ENCODE measurements around the gene TUBA1C.
"Not testable (repeated sequence)": the region's sequence is repeated elsewhere in the genome, so short reads cannot be mapped to it uniquely, and the experiment has no call there.

Gene TUBA1C

GRCh38 chr12:49264466-49264872, 413 bp upstream of the TUBA1C start:
- H3K9me3 ChIP-seq: no peaks in the 10 kb centered on the region
- TF ChIP-seq, protein P1, sequence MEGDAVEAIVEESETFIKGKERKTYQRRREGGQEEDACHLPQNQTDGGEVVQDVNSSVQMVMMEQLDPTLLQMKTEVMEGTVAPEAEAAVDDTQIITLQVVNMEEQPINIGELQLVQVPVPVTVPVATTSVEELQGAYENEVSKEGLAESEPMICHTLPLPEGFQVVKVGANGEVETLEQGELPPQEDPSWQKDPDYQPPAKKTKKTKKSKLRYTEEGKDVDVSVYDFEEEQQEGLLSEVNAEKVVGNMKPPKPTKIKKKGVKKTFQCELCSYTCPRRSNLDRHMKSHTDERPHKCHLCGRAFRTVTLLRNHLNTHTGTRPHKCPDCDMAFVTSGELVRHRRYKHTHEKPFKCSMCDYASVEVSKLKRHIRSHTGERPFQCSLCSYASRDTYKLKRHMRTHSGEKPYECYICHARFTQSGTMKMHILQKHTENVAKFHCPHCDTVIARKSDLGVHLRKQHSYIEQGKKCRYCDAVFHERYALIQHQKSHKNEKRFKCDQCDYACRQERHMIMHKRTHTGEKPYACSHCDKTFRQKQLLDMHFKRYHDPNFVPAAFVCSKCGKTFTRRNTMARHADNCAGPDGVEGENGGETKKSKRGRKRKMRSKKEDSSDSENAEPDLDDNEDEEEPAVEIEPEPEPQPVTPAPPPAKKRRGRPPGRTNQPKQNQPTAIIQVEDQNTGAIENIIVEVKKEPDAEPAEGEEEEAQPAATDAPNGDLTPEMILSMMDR (IDR thresholded peaks at IDR 0.05): no peak
- peak overlapping the region; percentile 93 to 98 for H3K27ac ChIP-seq
- DNase-seq: no peak
- H3K4me3 ChIP-seq: peak overlapping the region; percentile 90 to 95
- no peaks in the 10 kb centered on the region for H3K27me3 ChIP-seq
- peaks cover 3 to 9% (median 5%) of the 10 kb centered on the region in 3 donors for H3K36me3 ChIP-seq
- intact Hi-C loops (cut with DNase I; ENCODE audit: low total_unique reads): no loop called here
- peaks cover 0 to 63% (median 46%) of the 10 kb centered on the region in 4 donors for H3K4me1 ChIP-seq

GRCh38 chr12:49269191-49269590, 4.3 kb downstream of the TUBA1C start:
- intact Hi-C loops (cut with DNase I; ENCODE audit: low total_unique reads); DNase-seq; H3K4me3 ChIP-seq; H3K9me3 ChIP-seq; H3K27me3 ChIP-seq: not testable (repeated sequence)
- Histone ChIP-seq H3K27ac (peak overlapping the region in 1 of 2 donors; percentile 33), H3K36me3 (peaks cover 47 to 52% (median 48%) of the 10 kb centered on the region in 3 donors), H3K4me1 (peaks cover 0 to 37% (median 29%) of the 10 kb centered on the region in 4 donors)

- H3K4me1 ChIP-seq: peaks cover 0 to 12% (median 7%) of the 10 kb centered on the region in 4 donors
- H3K4me3 ChIP-seq: no peak overlapping the region
- TF ChIP-seq, protein P1 (IDR thresholded peaks at IDR 0.05): no peak
- H3K36me3 ChIP-seq: peaks cover 46 to 48% (median 47%) of the 10 kb centered on the region in 3 donors
- H3K9me3 ChIP-seq: no peaks in the 10 kb centered on the region
- no peak for DNase-seq
- H3K27ac ChIP-seq: no peak overlapping the region
- H3K27me3 ChIP-seq: no peaks in the 10 kb centered on the region
- intact Hi-C loops (cut with DNase I; ENCODE audit: low total_unique reads): no loop called here
Observed at GRCh38 chr12:49272790-49273725, 8.2 kb downstream of the TUBA1C start.

DNA sequence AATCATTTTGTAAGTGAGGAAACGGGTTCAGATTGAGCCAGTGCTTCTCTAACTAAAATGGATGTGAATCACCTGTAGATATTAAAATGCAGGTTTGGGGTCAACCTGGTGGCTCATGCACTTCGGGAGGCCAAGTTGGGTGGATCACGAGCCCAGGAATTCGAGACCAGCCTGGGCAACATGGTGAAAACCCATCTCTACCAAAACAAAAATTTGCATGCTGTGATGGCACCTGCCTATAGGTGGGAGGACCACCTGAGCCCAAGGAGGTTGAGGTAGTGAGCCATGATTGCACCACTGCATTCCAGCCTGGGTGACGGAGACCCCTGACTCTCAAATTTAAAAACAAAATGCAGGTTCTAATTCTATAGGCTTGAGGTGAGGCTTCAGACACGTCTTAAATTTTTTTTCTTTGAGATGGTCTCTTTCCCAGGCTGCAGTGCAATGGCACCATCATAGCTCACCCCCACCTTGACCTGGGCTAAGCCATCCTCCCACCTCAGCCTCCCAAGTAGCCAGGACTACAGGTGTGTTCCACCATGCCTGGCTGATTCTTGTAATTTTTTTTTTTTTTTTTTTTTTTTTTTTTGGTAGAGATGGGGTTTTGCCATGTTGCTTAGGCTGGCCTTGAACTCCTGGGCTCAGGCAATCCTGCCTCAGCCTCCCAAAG, 9.0 kb downstream of the TUBA1C start:
- Histone ChIP-seq H3K9me3 (no peaks in the 10 kb centered on the region), H3K27ac (no peak overlapping the region), H3K4me1 (peaks cover 0 to 4% (median 2%) of the 10 kb centered on the region in 4 donors), H3K4me3 (no peak overlapping the region), H3K27me3 (no peaks in the 10 kb centered on the region), H3K36me3 (peaks cover 46 to 48% (median 47%) of the 10 kb centered on the region in 3 donors)
- intact Hi-C loops (cut with DNase I; ENCODE audit: low total_unique reads): no loop called here
- TF ChIP-seq, protein P1 (IDR thresholded peaks at IDR 0.05): no peak
- DNase-seq: no peak

DNA sequence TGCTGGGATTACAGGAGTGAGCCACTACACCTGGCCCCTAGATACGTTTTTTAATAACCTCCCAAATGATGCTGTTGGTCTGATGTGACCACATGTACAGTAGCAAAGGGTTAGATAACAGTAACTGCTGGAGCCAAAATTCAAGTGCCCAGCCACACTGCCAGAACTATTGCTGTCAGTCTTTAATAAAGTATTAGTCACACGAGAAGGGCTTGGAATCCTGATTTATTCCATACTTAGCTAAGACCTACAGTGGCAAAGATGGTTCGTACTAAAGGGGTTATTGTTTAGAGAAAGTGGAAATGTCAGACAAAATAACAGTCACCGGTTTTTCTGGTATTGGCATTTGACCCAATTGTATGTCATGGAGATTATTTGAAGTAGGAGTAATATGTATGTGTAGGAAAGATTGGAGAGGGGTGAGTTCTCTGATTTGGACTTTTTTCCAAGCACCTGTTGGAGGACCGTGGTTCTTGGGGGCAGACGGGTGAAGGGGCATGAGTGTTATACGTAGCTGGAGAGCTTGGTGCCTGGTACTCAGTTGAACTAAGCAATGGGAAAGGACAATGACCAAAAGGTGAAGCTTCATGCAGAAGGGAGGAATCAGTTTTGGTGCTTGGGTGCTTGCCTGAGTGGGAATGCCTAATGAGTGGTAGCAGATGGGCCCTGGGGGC, 9.7 kb downstream of the TUBA1C start:
- no peak overlapping the region for H3K27ac ChIP-seq
- peaks cover 43% of the 10 kb centered on the region in 3 donors for H3K36me3 ChIP-seq
- H3K4me1 ChIP-seq: no peaks in the 10 kb centered on the region
- no peaks in the 10 kb centered on the region for H3K27me3 ChIP-seq
- DNase-seq: no peak
- H3K4me3 ChIP-seq: no peak overlapping the region
- intact Hi-C loops (cut with DNase I; ENCODE audit: low total_unique reads): no loop called here
- no peaks in the 10 kb centered on the region for H3K9me3 ChIP-seq
- TF ChIP-seq, protein P1 (IDR thresholded peaks at IDR 0.05): no peak

Data from tibial artery (tissue), 4 donors.